GM18502 (cell line): ENCODE measurements around the gene KLHL4.
"Not testable (repeated sequence)": the region's sequence is repeated elsewhere in the genome, so short reads cannot be mapped to it uniquely, and the experiment has no call there.

Experiments
- ATAC-seq: cut with Tn5 transposase; IDR thresholded peaks from one replicate; pipeline ENCODE4 v1.9.1; 2021; ENCODE audit warnings: mild to moderate bottlenecking; ENCODE audit not compliant: unreplicated experiment, poor library complexity

KLHL4 gene

GRCh38 chrX:87636533-87636932 lies 118.9 kb downstream of the KLHL4 start:
- no peak for ATAC-seq

GRCh38 chrX:87641439-87641838 lies 123.8 kb downstream of the KLHL4 start:
- not testable (repeated sequence) for ATAC-seq

- ATAC-seq = no peak
Measured at GRCh38 chrX:87661761-87662160, 144.2 kb downstream of the KLHL4 start.

- ATAC-seq = no peak
Measured at GRCh38 chrX:87663421-87663820, 145.8 kb downstream of the KLHL4 start.

- peak; percentile 58 for ATAC-seq
Measured at GRCh38 chrX:87664381-87664780, 146.8 kb downstream of the KLHL4 start.

- no peak for ATAC-seq
Measured at GRCh38 chrX:87679849-87680248, 162.2 kb downstream of the KLHL4 start.

- no peak for ATAC-seq
Measured at GRCh38 chrX:87687703-87688102, 170.1 kb downstream of the KLHL4 start.

- ATAC-seq = not testable (repeated sequence)
Measured at GRCh38 chrX:87688113-87688748, 170.6 kb downstream of the KLHL4 start.

- not testable (repeated sequence) for ATAC-seq
Measured at GRCh38 chrX:87689218-87689617, 171.6 kb downstream of the KLHL4 start.

GRCh38 chrX:87693204-87693603 lies 175.6 kb downstream of the KLHL4 start:
- ATAC-seq = no peak

- no peak for ATAC-seq
Measured at GRCh38 chrX:87697409-87697808, 179.8 kb downstream of the KLHL4 start.

- ATAC-seq = no peak
Measured at GRCh38 chrX:87702795-87703194, 185.2 kb downstream of the KLHL4 start.

GRCh38 chrX:87703469-87703868 lies 185.9 kb downstream of the KLHL4 start:
- ATAC-seq = not testable (repeated sequence)

GRCh38 chrX:87706134-87706533 lies 188.5 kb downstream of the KLHL4 start:
- no peak for ATAC-seq

- no peak for ATAC-seq
Measured at GRCh38 chrX:87710580-87710979, 193.0 kb downstream of the KLHL4 start.
